GM10248 (cell line): ENCODE measurements around the gene PPL.
"Not testable (repeated sequence)": the region's sequence is repeated elsewhere in the genome, so short reads cannot be mapped to it uniquely, and the experiment has no call there.

Source experiments
- CTCF ChIA-PET: fragments of 300-600 bp; sonication (Branson Sonifier 250); formaldehyde crosslinking; extraction: SDS; loops from one replicate; lab custom pipeline; 2021; ENCODE audit warnings: antibody characterized with exemption; lab: Yijun Ruan, JAX
- POLR2A ChIA-PET: fragments of 350-650 bp; sonication (Branson Sonifier 250); formaldehyde crosslinking; extraction: SDS; loops from one replicate; lab custom pipeline; 2020; ENCODE audit warnings: antibody characterized with exemption; lab: Yijun Ruan, JAX
- DNase-seq: peaks from one replicate; pipeline ENCODE4 v3.0.0; 2012; ENCODE audit errors: extremely low spot score
- TF ChIP-seq, protein P1 (sequence below): IDR thresholded peaks from 2 replicates; pipeline ENCODE4 v1.5.1; 2012; ENCODE audit warnings: mild to moderate bottlenecking, low read depth; ENCODE audit errors: extremely low read depth, missing control alignments, control extremely low read depth

PPL gene

DNA sequence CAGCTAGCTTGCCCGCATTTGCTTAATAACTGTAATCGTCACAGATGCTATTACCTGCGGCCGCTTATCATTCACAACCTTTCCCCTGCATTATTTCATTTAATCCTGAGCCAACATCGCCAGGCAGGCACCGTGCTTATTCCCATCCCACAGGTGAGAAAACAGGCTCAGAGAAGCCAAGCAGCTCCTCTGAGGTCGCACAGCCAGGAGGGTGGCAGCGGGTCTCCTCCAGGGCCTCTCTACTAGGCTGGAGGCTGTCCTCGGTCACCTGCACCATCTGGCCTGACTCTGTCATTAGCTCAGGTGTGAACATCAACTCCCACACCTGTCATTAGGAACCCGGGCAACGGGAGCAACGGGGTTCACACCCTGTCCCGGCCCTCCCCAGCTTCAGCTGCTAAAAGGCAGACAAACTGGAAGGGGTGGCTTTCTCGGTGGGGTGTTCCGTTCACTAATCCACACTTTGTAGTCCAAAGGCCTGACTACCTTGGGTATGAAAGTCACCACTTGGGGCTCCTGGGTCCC is 3.0 kb downstream of the PPL start:
- TF ChIP-seq, protein P1, sequence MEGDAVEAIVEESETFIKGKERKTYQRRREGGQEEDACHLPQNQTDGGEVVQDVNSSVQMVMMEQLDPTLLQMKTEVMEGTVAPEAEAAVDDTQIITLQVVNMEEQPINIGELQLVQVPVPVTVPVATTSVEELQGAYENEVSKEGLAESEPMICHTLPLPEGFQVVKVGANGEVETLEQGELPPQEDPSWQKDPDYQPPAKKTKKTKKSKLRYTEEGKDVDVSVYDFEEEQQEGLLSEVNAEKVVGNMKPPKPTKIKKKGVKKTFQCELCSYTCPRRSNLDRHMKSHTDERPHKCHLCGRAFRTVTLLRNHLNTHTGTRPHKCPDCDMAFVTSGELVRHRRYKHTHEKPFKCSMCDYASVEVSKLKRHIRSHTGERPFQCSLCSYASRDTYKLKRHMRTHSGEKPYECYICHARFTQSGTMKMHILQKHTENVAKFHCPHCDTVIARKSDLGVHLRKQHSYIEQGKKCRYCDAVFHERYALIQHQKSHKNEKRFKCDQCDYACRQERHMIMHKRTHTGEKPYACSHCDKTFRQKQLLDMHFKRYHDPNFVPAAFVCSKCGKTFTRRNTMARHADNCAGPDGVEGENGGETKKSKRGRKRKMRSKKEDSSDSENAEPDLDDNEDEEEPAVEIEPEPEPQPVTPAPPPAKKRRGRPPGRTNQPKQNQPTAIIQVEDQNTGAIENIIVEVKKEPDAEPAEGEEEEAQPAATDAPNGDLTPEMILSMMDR = no peak
- ChIA-PET POLR2A (no interaction called here), CTCF (no interaction called here)
- no peak for DNase-seq

DNA sequence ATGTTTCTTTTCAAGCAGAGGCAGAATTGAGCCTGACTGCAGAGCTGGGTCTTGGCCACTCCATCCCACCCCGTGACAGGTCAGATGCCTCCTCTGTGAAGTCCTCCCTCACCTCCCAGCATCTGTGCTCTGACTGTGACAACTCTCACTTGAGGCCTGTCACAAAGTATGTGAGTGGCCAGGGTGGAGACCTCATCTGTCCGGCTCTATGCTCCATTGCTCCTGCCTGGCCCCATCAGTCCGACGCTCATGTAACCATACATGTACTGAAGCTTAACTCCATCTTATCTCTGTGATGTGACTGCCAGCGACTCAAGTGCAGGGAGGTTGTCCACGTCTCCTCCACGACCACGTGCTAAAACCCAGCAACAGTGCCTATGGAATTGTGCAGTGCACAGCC is 3.5 kb downstream of the PPL start:
- no peak for DNase-seq
- TF ChIP-seq, protein P1 = no peak
- ChIA-PET CTCF (no interaction called here), POLR2A (no interaction called here)

DNA sequence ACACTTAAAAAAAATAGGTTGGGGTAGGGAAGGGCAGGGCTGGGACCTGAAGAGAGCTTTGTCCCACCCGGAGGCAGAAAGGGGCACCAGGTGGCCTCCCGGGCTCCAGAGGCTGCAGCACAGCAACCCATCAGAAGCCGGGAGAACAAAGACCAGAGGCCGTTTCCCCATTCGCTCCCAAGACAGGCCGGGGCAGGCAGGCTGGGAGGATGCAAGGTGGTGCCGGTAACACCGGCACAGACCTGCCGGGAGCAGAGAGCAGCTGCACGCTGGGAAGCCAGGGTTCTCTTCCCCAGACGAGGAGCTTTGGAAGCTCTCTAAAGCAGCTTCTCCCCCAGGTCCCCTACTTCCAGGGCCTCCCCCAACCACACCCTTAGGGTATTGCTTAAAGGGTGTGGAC is 5.6 kb downstream of the PPL start:
- CTCF ChIA-PET = interaction anchor here (1.0 to 1.3 kb wide), 5 partner anchors 9 to 161 kb away, joined by 3 to 4 read pairs (median 3); no protein-coding TSS in a partner anchor
- POLR2A ChIA-PET = no interaction called here

DNA sequence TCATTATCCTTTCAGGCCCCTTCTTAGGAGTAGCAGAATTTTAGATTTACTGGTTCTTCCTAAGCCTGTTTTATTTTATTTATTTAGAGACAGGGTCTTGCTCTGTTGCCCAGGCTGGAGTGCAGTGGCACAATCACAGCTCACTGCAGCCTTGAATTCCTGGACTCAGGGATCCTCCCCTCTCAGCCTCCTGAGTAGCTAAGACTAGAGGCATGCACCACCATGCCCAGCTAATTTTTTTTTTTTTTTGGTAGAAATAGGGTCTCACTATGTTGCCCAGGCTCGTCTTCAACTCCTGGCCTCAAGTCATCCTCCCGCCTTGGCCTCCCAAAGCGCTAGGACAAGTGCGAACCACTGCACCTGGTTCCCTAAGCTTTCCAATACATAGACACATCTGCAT is 7.3 kb downstream of the PPL start:
- CTCF ChIA-PET, POLR2A ChIA-PET: not testable (repeated sequence)

More for the DNA sequence above, 5.6 kb downstream of the PPL start:
- DNase-seq = no peak
- TF ChIP-seq, protein P1 = no peak

DNA sequence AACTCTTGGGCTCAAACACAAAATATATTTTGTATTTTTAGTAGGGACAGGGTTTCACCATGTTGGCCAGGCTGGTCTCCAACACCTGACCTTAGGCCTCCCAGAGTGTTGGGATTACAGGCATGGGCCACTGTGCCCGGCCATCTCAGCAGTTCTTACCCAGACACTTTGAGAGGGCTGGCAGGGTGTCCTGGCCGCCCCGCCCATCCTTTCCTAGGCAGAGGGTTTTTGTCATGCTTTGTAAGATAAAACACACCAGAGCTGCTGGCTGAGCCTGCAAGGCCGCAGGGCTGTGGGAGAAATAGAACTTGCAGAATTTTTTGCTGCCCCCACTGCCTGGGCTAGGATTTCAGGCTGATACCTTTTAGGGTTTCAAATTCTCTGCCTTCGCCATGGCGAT is 8.7 kb downstream of the PPL start:
- POLR2A ChIA-PET = no interaction called here
- no peak for DNase-seq
- TF ChIP-seq, protein P1 = no peak

More for the DNA sequence above, 7.3 kb downstream of the PPL start:
- DNase-seq = not testable (repeated sequence)

DNA sequence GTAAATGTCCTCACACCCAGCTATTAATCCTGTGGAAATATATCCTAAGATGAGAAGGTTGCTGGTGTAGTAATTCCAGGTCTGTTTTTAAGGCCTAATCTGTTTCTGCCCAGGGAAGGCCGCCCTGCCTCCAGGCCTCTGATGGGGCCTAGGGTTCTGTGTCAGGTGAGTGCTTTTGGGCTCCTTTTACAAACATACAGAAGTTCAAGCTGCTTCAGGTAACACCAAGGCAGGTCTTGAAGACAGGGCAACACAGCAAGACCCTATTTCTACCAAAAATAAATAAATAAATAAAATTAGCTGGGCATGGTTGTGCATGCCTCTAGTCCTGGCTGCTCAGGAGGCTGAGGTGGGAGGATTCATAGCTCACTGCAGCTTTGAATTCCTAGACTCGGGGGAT is 9.3 kb downstream of the PPL start:
- TF ChIP-seq, protein P1 = no peak
- no peak for DNase-seq
- ChIA-PET POLR2A (no interaction called here), CTCF (interaction anchor here (1.3 kb wide), 1 partner anchor 29 kb away, joined by 3 read pairs; no protein-coding TSS in a partner anchor)

More for the DNA sequence above, 8.7 kb downstream of the PPL start:
- CTCF ChIA-PET = no interaction called here

DNA sequence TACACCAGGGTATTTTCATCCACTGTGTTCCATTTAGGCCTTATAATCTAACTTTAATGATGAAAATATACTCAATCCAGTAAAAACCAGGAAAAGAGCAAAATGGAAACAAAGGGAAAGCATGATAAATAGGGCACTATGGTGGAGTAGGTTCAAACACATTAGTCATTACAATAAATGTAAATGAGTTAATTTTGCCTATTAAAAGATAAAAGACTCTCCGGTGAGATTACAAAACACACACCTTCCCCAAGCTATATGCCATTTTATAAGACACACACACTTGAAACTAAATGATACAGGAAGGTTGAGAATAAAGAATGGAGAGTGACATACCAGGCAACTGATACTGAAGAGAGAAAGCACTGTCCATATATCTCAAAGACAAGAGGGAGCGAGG is 10.0 kb downstream of the PPL start:
- TF ChIP-seq, protein P1 = no peak
- CTCF ChIA-PET = interaction anchor here (1.3 kb wide), 1 partner anchor 29 kb away, joined by 3 read pairs; no protein-coding TSS in a partner anchor
- DNase-seq = no peak
- POLR2A ChIA-PET = no interaction called here
